ENCODE results near the gene ROR2. TPM values are rescaled to one million over a fixed set of nuclear protein-coding genes. Genes with fewer than 3 reads are reported as not detected.

The ROR2 gene
- total RNA-seq, 4 donors from 2014 or later, result 35.6 to 67.6 (median 50.6) TPM

DNA sequence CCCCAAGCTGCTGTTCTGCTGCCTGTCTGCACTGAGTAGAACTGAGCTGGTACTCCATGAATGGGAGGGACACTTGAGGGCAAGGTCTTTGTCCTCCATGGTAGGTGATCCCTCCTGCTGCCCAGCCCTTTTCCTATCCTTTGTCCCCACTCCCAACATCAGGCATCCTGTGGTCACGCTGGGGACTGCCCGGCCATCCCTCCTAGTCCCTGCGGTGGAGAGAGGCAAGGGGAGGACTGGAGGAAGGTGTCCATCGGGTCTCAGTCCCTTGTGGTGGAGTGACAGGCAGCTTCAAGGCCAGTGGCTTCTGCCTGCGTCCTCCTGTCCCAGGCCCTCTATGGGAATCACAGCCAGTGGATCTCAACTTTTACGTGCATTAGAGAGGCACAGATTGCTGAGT lies 25.9 kb downstream of the ROR2 start:
- H3K4me1 ChIP-seq, result no peaks in the 10 kb centered on the region
- DNase-seq, result peak in 1 of 2 donors; percentile 7
- H3K4me3 ChIP-seq, result no peak overlapping the region
- H3K36me3 ChIP-seq, result no peaks in the 10 kb centered on the region
- no peaks in the 10 kb centered on the region for H3K27me3 ChIP-seq
- TF ChIP-seq CTCF (IDR thresholded peaks at IDR 0.05) (no peak), POLR2A (IDR thresholded peaks at IDR 0.05) (no peak)
- H3K9me3 ChIP-seq, result no peaks in the 10 kb centered on the region
- intact Hi-C loops (cut with DNase I; ENCODE audit: low total_unique reads), result no loop called here
- H3K27ac ChIP-seq, result no peak overlapping the region

GRCh38 chr9:91923145-91923544 lies 26.9 kb downstream of the ROR2 start:
- TF ChIP-seq CTCF (IDR thresholded peaks at IDR 0.05), result no peak
- no peak for TF ChIP-seq POLR2A (IDR thresholded peaks at IDR 0.05)
- Histone ChIP-seq H3K36me3 (no peaks in the 10 kb centered on the region), H3K4me3 (no peak overlapping the region), H3K27ac (no peak overlapping the region), H3K4me1 (no peaks in the 10 kb centered on the region), H3K9me3 (no peaks in the 10 kb centered on the region), H3K27me3 (no peaks in the 10 kb centered on the region)
- peak in 1 of 2 donors; percentile 6 for DNase-seq
- intact Hi-C loops (cut with DNase I; ENCODE audit: low total_unique reads), result no loop called here

GRCh38 chr9:91921371-91921770 lies 28.7 kb downstream of the ROR2 start:
- intact Hi-C loops (cut with DNase I; ENCODE audit: low total_unique reads), result no loop called here
- Histone ChIP-seq H3K27me3 (no peaks in the 10 kb centered on the region), H3K36me3 (no peaks in the 10 kb centered on the region), H3K9me3 (no peaks in the 10 kb centered on the region), H3K27ac (no peak overlapping the region), H3K4me1 (no peaks in the 10 kb centered on the region), H3K4me3 (no peak overlapping the region)
- peak in 1 of 2 donors; percentile 2 for DNase-seq
- no peak for TF ChIP-seq CTCF (IDR thresholded peaks at IDR 0.05)
- no peak for TF ChIP-seq POLR2A (IDR thresholded peaks at IDR 0.05)

DNA sequence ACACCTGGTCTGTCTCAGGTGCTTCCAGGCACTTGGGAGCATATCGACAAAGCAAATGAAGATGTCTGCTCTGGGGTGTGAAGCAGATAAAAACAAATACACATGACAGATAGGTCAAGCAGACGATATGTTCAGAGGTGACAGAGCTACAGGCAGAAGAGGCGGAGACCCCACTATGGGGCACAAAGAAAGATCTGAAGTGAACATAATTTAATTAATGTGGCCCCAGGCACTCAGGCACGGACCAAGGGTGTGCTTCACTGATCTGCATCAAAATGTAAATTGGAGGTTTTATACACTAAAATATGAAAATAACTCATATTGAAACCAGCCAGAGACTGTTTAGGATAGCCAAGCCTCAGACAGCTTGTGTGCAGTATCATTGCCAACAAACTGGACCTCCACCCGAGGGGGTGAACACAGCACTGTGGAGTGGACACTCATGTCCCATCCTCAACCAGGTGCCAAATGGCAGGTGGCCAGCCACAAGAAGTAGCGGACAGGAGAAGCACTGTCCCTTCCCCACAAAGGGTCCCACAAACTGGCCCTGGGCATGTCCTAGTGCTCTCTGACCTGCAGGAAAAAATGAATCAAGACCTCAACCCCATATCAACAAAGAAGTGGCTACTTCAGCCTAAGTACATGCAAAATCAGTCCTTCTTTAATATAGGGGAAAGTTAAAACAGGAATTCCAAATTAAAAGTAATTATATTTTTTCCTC lies 29.2 kb downstream of the ROR2 start:
- no peak overlapping the region for H3K27ac ChIP-seq
- no peak overlapping the region for H3K4me3 ChIP-seq
- H3K27me3 ChIP-seq, result no peaks in the 10 kb centered on the region
- H3K4me1 ChIP-seq, result no peaks in the 10 kb centered on the region
- peak in 1 of 2 donors; percentile 11 for DNase-seq
- intact Hi-C loops (cut with DNase I; ENCODE audit: low total_unique reads), result no loop called here
- H3K36me3 ChIP-seq, result no peaks in the 10 kb centered on the region
- no peak for TF ChIP-seq CTCF (IDR thresholded peaks at IDR 0.05)
- TF ChIP-seq POLR2A (IDR thresholded peaks at IDR 0.05), result no peak
- no peaks in the 10 kb centered on the region for H3K9me3 ChIP-seq

DNA sequence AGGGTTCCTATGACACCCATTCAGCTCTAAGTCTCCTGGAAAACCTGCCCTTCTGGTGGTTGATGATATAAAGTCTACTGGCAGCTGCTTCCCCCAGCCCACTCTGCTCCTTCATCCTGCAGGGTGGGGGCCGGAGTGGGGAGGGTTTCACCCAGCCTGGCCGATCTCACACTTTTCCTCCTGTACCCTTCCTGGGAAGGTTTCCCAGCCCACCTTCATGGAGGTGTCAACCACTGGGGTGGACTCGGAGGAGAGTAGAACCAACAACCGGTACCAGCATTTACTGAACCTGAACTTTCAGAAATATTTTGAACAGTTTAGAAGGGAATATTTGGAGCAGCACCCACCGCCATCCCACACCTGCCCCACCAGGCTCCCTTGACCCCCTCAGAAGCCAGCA lies 30.4 kb downstream of the ROR2 start:
- no peaks in the 10 kb centered on the region for H3K4me1 ChIP-seq
- DNase-seq, result peak in 1 of 2 donors; percentile 9
- H3K4me3 ChIP-seq, result no peak overlapping the region
- no peaks in the 10 kb centered on the region for H3K27me3 ChIP-seq
- TF ChIP-seq CTCF (IDR thresholded peaks at IDR 0.05) (no peak), POLR2A (IDR thresholded peaks at IDR 0.05) (no peak)
- no peak overlapping the region for H3K27ac ChIP-seq
- intact Hi-C loops (cut with DNase I; ENCODE audit: low total_unique reads), result no loop called here
- no peaks in the 10 kb centered on the region for H3K36me3 ChIP-seq
- H3K9me3 ChIP-seq, result no peaks in the 10 kb centered on the region

Measured in uterus (tissue), 4 donors.